Dermis blood vessel endothelial cell (primary cell): ENCODE measurements around the gene LMBR1. TPM values are rescaled to one million over a fixed set of nuclear protein-coding genes. Genes with fewer than 3 reads are reported as not detected.

Source experiments
- DNase-seq: peaks from one replicate; pipeline ENCODE4 v3.0.0; 2010
- total RNA-seq: library from RNA; depleted of rRNA; stranded (reverse); fragments of >200 nt; gene quantifications from 2 replicates; pipeline ENCODE4 v1.2.3, GENCODE V29; 2014

The LMBR1 gene
- total RNA-seq, 1 donor from 2014 or later: 194 TPM

DNA sequence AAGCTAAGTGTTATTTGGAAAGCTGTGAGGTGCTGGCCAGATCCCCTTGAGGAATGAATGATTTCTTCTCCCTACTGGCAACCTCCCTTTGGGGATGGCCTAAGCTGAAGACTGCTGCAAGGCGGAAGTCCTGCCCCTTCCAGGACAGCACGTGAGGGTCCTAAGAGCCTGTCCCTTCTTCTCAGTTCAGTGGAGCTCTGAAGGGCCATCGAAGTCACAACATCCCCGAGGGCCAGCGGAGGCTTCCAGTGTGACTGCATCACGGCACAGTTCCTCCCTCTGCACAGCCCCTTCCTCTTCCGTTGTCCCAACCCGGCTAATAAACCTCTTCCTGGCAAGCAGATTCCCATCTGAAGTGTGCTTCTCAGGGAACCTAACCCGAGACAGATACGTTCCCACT lies 208.7 kb downstream of the LMBR1 start:
- DNase-seq: no peak

DNA sequence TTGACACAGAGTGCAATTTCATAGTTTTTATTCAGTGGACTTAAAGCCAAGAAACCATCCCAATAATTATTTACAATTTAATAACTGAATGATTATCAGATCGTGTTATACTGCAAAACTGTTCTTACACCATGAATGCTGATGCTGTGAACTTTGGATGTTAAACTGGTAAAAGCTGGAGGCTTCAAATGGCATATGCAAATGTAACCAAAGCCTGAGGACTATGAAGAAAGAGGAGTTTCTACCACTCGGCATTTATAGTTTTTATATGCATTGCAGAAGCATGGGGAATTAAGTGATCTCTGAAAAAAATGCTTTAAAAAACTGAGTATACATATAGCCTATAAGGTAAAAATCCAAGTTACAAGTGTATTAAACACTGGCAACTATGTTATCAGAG lies 210.1 kb downstream of the LMBR1 start:
- no peak for DNase-seq

DNA sequence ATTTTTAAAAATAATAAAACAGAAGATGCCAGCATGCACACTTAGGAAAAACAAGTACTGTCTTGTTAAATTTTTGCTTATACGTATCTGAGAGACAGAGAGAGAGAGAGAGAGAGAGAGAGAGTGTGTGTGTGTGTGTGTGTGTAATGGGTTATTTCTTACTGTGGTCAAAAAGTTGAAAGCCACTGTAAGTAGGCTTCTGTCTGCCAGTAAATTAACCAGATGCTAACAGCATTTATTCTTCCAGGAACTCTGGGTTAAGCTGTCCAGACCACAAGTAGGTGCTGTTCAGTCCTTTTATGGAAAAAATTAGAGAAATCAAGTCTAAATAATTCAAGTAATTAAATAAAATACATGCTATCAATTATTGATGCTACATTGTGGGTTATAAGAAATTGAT lies 212.7 kb downstream of the LMBR1 start:
- DNase-seq: no peak

DNA sequence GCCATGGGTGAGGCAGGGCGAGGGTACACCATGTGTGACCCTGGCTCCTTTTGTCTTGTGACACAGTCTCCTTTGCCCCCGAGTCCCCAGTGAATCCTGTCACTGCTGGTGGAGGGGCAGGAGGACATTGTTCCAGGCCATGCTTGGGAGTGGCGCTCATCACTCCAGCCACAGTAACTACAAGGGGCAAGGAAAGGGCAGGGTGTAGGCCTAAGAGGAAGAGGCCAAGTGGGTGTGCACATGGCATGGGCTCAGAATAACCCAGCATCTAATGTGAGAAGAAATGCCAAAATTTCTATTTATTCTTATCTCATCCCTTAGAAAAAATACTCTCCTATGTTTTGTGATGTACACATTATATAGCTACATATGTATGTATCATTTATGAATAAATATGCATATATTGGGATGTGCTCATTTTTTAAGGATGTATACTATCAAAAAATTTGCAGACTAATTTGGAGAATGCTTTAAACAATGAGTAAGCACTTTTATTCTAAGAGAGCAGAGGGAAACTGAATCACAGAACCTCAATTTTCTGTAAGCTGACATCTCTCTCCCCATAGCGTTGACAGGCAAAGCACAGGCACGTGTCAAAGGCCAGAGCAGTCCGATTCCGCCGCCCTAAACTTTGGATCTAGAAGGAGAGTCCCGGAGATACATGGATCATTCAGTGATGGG lies 215.5 kb downstream of the LMBR1 start:
- DNase-seq: no peak

DNA sequence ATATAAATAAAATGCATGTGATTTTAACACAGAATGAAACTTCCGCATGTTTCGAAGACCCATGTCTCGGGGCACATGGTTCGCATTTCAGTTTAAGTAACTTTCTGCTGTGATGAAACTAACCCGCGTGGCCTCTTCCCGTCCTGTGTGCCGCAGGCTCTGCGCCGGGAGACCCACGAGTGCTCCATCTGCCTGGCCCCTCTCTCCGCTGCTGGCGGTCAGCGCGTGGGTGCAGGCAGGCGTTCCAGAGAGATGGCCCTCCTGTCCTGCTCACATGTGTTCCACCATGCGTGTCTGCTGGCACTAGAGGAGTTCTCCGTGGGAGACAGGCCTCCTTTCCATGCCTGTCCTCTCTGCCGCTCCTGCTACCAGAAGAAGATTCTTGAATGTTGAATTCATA lies 216.7 kb downstream of the LMBR1 start:
- no peak for DNase-seq

DNA sequence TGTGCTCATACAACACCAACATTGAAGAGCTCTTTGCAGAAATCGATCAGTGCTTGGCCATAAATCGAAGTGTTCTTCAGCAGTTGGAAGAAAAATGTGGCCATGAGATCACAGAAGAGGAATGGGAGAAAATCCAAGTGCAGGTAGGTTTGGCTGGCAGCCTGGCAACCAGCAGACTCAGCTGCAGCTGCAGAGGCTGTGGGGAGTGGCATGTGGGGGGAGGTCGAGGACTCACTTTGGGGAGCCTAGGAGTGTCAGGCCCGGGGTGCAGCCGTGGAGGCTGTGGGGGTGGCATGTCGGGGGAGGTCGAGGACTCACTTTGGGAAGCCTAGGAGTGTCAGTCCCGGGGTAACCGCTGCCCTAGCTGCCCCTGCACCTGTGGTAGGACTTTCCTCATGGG lies 217.3 kb downstream of the LMBR1 start:
- DNase-seq: no peak

DNA sequence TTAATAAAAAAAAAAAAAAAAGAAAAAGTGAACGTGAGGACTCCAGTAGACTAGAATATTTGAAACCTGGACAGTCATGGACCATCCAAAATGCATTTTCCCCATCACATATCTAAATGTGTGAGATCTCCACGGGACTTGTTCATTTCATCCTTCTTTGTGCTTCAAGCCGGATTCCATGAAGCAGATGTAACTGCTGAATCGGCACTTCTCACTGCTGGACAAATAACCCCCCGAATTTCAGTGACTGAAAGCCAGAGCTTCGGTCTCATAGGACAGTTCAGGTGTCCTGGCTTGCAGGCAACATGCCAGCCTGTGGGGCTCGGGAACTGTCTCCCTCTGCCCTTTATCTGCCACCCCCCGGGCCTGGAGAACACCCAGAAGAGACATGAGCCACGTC lies 219.1 kb downstream of the LMBR1 start:
- no peak for DNase-seq

DNA sequence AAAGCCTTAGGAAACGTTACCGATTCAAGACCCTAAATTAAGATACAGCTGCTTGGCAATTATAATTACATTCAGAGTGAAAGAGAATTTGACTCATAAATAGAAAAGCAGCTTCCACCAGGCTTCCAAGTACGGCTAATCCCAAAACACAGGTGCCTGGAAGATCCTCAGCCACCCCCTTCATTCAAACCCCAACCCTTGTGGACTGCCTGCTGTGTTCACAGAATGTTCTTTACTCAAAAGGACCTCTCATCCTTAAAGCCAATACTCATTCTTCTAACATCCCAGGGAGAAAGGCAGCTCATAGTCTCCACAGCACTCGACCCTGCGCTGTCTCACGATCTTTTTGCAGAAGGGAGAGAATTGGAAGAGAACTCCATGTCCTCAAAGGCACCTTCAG lies 219.5 kb downstream of the LMBR1 start:
- DNase-seq: no peak

DNA sequence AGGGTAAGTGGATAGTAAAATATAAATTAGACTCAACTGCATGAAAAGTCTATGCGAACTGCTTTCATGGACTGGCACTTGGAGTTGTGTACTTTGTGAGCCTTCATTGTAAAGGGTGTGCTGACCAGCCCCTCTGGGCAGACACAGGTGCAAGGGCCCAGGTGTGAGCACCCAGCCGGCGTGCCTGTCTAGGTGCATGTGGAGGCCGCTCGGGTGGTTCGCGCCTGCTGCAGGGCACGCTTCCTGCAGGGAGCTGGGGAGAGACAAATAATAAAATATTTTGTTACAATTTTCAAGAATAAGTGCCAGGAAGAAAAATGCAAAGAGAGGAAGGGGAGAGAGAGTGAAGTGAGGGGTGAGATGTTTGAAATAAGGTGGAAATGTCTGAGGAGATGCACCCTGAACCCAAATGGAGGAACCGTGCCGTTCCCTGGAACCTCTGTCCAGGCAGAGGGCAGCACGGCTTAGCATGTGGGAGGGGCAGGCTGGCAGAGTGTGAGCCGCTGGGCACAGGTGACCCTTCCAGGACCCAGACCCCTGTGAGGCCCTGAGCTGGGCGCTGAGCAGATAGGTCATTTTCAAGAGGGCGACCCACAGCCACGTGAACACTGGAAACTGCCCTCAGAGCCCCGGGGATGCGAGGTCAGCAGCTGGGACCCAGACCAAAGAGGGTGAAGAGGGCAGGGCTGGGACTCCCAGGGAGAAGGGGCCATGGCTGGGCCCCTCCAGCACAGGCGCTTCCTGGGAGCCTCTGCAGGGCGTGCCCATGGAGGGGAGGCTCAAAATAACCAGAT lies 223.8 kb downstream of the LMBR1 start:
- DNase-seq: no peak

DNA sequence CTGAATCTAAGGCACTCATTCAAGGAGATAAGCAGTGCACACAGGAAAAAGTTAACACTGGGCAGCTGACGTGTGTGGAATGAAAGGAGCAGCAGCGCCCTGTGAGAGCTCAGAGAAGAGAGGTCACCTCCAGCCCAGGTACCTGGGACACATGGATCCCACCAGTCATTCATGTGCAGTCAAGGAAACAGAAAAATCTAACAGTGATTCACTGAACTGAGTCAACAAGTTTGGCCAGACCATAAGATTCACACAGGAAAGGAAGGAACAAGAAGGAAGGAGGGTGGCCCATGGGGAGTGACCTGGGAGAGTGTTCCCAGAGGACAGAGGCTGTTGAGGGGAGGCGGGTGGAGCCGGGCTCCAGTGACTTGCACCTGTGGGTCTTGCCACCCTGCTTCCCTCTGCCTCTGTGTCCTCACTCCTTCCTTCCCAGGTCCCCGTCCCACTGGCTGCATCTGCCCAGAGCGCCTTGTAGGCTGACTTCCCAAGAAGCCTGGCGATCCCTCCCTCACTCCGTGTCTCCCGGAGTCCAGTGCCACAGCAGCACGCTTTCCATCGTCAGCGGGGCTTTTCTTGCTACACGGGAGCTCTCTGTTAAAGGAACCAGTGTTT lies 224.7 kb downstream of the LMBR1 start:
- DNase-seq: no peak

DNA sequence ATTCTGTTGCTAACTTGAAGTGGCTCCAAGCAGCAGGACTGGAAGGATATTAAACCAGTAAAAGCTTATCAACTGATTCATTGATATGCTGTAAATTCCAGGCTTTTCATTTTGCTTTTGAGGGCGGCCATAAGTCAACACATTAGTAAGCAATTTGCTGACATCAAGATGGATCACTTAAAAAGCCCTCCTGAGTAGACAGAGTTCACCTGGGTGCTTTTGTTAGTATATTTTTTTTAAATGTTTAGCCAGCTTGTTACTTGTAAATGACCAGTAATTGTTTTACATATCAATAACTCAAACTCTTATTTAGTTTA lies 225.9 kb downstream of the LMBR1 start:
- no peak for DNase-seq

DNA sequence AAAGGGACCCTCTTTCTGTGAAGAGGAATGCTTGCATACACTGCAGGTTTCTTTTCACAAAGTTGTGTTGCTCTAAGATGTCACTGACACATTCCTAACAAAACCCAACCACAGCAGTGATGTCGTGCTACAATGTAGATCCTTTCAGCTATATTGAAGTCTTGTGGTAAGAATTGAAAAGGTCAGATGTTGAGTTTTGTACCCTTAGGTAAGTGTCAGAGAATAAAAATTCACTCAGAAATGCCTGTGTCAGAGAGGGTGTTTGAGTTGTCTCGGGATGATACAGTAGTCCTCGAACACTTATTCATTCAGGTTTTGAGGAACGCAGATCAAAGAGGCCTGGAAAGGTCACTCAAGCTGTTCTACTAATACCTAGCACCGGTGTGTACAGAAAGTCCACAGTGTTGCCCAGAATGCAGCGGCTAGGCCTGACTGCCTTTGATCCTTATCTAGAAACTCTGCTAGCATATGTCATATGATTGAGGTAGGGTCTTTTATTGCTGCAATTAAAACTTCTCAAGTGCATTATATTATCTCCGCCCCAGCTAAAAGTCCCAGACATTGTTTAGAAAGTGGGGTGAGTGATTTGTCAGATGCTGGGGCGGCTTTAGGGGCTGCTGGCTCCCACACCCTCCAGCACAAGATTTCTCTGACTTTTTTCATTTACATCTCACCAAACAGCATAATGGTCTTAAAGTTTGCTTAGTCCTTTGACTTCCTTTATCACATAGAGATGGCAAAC lies 226.4 kb downstream of the LMBR1 start:
- DNase-seq: no peak

DNA sequence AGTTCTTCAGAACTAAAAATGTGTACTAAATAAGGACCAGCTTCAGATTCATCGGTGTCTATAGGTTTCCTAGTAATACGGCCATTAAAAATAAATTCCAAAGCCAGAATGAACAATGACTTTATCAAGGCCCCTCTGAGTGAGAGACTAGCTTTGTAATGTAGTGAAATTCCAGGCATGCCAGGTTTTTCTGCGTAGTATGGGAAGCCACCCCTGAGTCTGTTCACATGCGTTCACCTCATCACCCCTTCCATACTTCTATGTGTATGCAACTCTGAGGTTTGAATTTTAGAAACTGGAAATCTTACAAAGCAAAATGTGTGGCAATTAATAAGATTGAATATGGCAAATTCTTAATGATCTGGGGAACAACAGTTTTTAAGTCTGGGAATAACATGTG lies 227.9 kb downstream of the LMBR1 start:
- no peak for DNase-seq

DNA sequence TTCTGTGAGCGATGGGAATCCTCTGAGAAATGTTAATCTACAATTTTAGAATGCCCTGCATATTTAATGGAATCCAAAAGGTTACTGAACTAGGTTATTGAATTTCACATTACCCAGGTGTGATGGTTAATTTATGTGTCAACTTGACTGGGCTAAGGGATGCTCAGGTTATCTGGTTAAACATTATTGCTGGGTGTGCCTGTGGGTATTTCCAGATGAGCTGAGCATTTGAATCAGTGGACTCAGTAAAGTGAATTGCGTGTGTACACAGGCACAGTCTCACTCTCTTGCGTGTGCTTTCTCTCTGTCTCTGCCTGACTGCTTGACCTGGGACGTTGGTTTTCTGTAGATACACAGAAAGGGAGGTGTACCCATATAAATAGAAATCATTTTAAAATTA lies 230.7 kb downstream of the LMBR1 start:
- no peak for DNase-seq

DNA sequence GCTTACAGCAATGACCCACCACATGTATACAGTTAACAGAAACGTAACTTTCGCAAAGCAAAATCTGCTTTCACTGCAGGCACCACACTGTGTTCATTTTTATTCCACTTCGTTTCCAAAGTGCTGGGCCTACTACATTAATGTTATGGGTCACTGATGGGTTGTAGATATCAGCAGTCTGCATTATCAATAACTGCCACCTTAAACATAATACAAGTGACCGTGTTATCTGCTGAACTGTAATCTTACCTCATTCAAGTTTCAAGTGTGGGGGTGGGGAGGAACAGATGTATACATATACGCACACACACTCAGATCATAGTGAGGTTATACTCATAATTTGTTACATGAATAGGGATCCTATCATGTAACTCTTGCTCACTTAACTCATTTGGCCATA lies 231.3 kb downstream of the LMBR1 start:
- no peak for DNase-seq

DNA sequence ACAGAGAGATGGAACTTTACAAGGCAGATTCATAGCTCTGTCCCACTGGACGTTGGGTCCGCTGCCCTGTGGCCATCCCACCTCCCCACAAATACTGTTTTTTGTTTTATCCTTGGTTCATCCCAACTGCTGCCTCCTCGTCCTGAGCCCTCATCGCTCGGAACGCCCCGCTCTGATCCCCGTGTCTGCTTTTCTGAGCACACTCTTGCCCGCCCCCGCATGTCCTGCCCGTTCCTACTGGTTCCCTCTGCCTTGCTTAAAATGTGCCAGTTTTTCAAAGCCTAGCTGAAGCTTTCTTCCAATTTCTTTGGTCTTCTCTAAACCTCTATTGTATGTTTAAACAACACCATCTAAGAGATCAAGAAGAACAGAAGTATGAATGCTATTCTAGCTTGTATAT lies 233.0 kb downstream of the LMBR1 start:
- DNase-seq: no peak

DNA sequence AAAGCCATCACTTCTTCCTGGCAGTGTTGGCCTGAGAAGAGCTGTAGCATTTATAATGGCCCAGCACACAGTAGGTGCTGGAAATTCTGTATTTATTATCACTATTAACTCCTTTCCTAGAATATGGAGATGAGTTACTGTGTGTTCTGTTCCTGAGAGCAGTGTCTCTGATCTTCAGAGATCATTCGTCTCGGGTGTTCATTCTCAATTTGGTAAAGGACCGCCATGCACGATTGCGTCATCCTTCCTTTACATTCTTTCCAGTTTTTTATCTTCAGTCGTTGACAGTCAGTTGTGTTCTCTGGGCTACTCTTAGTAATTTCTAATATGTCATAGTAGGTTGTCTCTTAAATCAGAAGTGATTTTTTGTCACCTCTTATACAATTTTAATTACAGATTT lies 233.8 kb downstream of the LMBR1 start:
- DNase-seq: no peak

DNA sequence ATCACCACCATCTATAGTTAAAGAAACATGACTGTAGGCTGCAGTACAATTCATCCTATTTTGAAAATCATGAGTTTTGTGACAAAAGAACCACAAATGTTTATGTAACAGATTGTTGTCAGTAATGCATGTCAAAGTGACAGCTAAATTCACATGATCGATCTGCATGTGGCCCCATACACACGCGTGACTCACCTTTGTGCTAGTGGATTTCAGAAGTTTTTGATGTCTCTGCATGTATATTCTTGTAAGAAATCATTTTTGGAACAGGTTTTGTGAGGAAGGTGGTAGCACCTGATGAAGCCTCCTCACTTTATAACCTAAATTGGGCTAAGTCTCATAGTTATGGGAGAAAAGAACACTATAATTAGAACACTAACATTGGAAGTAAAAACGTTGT lies 235.3 kb downstream of the LMBR1 start:
- no peak for DNase-seq

DNA sequence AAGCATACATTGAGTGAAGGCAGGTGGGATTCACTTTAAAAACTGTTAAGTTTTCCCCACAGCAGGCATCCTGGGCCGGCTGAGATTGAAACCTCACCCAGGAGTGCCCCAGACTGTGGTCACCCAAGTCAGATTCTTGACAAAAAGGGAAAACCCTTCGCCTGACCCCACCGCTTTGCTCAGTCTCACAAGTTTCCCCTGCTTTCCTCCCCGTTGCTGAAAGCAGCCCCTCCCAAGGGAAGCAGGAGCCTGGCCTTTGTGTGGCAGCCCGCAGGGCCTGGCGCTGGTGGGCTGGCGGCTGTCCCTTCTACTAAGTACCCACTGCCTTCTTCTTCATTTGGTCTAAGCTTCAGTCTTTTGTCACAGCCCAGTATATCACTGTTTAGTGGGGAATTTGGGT lies 236.4 kb downstream of the LMBR1 start:
- DNase-seq: no peak

DNA sequence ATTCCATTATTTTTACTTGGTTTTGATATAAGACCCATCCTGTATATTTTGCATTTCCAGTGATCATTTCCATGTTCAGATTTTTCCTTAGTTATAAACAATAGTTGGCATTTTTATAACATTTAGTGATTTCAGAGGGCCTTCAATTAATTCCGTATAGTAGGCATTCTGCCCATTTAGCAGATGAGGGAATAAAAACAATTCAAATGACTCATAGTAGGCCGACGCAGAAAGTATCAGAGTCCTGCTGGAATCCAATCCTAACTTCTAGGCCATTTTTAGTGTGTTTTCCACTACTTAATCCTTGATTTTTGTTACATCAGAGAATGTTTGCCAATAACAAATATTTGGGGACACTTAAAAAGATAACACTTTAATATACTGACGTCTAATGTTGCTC lies 237.0 kb downstream of the LMBR1 start:
- DNase-seq: no peak

DNA sequence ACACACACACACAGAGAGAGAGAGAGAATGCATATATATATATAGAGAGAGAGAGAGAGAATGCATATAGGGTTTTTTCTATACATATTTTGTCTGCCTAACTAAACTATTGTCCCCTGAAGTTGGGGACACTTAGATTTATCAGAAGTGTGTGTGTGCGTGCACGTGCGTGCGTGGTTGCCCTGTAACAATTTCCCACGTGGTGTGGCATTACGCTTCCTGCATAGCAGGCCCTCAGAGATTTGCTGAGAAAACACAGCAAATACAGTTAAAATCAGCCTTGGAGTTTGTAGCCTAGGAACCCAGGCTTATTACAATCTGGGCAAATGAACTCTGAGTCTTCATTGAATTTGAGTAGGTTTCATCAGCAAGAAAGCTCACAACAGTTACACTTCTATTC lies 237.7 kb downstream of the LMBR1 start:
- no peak for DNase-seq

DNA sequence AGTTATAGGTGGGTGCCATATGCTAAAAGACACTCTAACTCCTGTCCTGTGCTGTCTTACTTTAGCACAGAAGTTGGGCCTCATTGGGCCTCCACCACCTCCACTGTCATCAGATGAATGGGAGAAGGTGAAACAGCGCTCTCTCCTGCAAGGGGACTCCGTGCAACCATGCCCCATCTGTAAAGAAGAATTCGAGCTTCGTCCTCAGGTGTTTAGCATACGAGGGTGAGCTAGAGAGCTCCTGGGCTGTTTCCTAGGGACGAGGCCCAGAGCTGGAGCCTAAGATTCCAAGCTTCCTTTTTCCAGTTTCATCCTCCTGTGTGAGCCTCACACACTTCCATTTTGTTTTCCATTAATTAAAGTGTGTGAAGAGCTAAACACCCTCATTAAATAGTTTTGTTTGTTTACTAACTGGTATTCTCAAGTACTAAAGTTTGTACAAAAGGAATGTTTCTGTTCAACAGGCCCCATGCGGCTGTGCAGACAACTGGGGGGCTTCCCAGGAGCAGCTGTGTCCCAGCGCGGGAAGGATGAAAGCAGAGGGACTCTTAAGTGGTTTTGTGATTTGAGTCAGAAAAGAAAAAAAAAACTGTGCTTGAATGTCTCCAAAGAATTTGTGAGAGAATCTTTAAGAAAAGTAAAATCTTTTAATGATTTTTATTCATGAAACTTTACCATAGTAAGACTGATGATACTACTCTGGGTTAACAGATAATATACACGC lies 238.3 kb downstream of the LMBR1 start:
- DNase-seq: no peak
